ENCODE results near the gene BABAM2. TPM values are rescaled to one million over a fixed set of nuclear protein-coding genes. Genes with fewer than 3 reads are reported as not detected.

Gene BABAM2
- total RNA-seq, 1 donor from 2014 or later = 25.4 TPM

- DNase-seq = no peak
These were observed 22.0 kb downstream of the BABAM2 start for GRCh38 chr2:27912512-27912911.

GRCh38 chr2:27914041-27914804, 23.7 kb downstream of the BABAM2 start:
- DNase-seq = peak; percentile 65

- DNase-seq = no peak
These were observed 24.3 kb downstream of the BABAM2 start for GRCh38 chr2:27914805-27915175.

- DNase-seq = peak; percentile 58
These were observed 24.7 kb downstream of the BABAM2 start for GRCh38 chr2:27915191-27915590.

GRCh38 chr2:27915874-27916273, 25.3 kb downstream of the BABAM2 start:
- DNase-seq = no peak

- no peak for DNase-seq
These were observed 25.9 kb downstream of the BABAM2 start for GRCh38 chr2:27916293-27916995.

GRCh38 chr2:27920148-27920885, 29.8 kb downstream of the BABAM2 start:
- peak; percentile 47 for DNase-seq

GRCh38 chr2:27921424-27921823, 30.9 kb downstream of the BABAM2 start:
- no peak for DNase-seq

GRCh38 chr2:27921880-27922547, 31.5 kb downstream of the BABAM2 start:
- DNase-seq = no peak

GRCh38 chr2:27922842-27923241, 32.3 kb downstream of the BABAM2 start:
- no peak for DNase-seq

GRCh38 chr2:27925766-27926472, 35.4 kb downstream of the BABAM2 start:
- no peak for DNase-seq

GRCh38 chr2:27929916-27930486, 39.5 kb downstream of the BABAM2 start:
- no peak for DNase-seq

GRCh38 chr2:27931361-27931950, 40.9 kb downstream of the BABAM2 start:
- DNase-seq = no peak

GRCh38 chr2:27932396-27932795, 41.9 kb downstream of the BABAM2 start:
- DNase-seq = no peak

GRCh38 chr2:27935026-27935425, 44.5 kb downstream of the BABAM2 start:
- DNase-seq = no peak

GRCh38 chr2:27940090-27940671, 49.7 kb downstream of the BABAM2 start:
- DNase-seq = no peak

GRCh38 chr2:27940982-27941381, 50.5 kb downstream of the BABAM2 start:
- DNase-seq = no peak

- no peak for DNase-seq
These were observed 52.4 kb downstream of the BABAM2 start for GRCh38 chr2:27942612-27943547.

GRCh38 chr2:27946530-27947060, 56.1 kb downstream of the BABAM2 start:
- DNase-seq = no peak

All from skin of body (tissue), 2 donors.